ENCODE results near the gene POU6F1. TPM values are rescaled to one million over a fixed set of nuclear protein-coding genes. Genes with fewer than 3 reads are reported as not detected.
A peak's percentile ranks its signal among the peaks of the same experiment; 100 is the strongest.

Gene POU6F1
- polyA plus RNA-seq, 3 donors, result 7.7 to 13.6 (median 12.9) TPM

DNA sequence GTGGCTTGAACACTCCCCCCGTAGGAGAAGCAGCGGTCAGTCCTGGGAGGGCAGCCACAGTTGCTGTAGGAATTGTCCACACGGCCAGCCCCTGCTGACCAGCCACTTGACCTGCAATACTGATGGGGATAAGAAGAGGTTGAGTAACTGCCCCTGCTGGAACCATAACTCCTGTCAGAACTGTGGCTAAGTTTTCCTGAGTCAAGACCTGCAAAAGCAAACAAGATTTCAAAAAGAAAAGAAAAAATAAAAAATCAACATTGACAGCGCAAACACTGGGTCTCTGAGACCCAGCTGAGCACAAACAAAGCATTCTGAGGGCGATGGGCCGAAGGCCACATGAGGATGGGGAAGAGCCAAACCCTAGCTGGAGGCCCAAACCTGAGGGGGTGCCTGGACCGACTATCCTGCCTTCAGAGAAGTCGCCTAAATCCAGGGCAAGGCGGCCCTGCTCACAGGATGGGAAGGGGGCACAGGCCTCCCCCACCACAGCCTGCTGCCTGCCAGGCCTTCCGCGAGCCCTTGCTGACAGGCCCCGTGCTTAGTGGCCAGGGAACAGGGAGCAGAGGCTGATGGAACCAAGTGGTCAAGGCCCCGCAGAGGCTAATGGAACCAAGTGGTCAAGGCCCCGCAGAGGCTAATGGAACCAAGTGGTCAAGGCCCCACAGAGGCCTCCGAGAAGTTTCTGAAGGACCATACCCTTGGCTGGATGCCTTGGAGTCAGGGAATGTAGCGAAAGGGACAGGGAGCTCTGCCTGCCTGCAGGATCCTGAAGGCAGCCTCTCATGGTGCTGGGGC is 19.1 kb downstream of the POU6F1 start:
- DNase-seq, result no peak

DNA sequence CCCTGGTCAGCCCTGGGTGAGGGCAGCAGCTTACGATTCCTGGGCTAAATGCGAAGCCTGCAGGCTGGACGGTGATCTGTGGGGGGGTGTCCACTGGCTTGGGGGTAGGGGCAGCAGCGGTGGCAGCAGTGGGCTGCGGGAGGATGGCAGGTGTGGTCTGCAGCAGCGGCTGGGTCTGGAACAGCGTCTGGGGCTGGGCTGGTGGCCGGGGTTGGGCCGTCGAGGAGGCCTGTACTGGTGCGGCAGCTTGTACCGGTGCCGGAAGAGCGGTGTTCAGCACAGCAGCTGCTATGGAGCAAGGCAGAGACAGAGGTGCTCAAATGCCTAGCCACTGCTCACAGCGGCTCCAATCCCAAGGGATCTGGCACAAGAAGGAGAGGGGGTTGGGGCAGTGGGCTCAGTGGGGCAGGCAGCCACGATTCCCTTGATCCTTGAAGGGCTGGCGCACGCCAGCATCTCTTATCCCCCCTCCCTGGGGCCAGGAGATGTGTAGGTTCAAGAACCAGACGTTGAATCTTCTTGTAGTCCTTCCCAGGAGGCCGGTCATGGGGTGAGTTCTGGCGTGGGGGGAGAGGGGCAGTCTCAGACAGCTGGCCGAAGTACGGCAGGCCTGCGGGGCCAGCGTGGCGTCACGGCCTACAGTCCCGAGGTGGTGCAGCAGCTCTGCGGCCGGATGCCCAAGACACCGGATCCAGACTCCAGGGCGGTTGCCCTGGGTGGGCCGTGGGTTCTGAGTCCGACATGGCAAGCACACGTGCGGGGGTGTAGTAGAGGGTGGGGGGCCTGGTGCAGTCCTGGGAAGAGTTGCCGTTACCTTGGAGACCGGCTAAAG is 19.9 kb downstream of the POU6F1 start:
- DNase-seq, result no peak

DNA sequence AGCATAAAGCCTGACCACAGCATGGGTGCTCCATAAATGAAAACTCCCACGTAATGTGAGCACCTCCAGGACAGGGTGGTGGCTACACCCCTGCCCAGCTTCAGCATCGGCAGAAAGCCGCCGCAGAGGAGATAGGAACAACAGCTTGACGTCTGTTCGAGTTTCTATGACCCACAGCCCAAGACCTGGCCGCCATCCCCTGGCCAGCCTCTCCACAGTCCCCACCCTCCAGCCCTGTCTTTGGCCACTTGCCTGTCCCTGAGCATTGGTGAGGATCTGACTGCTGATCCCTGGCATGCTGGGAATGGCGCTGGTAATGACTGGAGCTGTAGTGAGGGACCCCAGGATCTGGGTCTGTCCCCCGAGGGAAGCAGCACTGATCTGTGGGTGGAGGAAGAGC is 21.3 kb downstream of the POU6F1 start:
- DNase-seq, result no peak

GRCh38 chr12:51195841-51196240 is 22.0 kb downstream of the POU6F1 start:
- no peak for DNase-seq

DNA sequence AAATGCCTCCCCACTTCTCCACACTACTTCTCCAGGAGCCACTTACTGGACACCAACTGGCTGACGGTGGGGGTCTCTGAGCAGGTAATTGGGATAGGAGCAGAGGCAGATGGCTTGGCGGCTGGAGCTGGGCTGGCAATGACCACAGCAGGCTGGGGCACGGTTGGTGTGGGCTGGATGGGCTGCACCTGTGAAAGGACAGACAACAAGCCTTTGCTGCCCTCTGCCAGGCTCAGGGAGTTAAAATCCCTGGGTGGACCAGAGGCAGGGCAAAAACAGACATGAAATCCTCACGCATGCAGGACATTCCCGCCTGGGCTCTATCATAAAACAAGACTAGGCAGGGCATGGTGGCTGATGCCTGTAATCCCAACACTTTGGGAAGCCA is 25.6 kb downstream of the POU6F1 start:
- no peak for DNase-seq

GRCh38 chr12:51191516-51192283 is 26.2 kb downstream of the POU6F1 start:
- DNase-seq, result no peak

DNA sequence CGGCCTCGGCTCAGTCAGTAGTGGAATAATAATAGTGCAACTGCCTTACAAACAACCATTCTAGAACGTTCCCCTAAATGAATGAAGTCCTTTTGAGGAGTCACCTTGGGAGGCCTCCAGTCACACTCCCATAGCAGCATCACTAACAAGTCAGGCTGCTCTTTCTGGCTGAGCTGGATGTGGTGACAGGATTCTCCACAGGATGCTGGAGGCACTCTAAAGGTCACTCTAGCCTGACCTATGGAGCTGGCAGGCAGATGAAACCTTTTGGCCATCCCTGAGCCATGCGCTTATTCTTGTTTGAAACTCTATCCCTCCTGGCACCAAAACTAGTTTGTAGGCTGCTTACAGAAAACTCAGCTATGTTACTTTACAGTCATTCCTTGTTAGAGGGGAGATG is 27.0 kb downstream of the POU6F1 start:
- DNase-seq, result no peak

GRCh38 chr12:51189790-51190355 is 28.0 kb downstream of the POU6F1 start:
- DNase-seq, result no peak

- no peak for DNase-seq
Observed at GRCh38 chr12:51188359-51189051, 29.4 kb downstream of the POU6F1 start.

DNA sequence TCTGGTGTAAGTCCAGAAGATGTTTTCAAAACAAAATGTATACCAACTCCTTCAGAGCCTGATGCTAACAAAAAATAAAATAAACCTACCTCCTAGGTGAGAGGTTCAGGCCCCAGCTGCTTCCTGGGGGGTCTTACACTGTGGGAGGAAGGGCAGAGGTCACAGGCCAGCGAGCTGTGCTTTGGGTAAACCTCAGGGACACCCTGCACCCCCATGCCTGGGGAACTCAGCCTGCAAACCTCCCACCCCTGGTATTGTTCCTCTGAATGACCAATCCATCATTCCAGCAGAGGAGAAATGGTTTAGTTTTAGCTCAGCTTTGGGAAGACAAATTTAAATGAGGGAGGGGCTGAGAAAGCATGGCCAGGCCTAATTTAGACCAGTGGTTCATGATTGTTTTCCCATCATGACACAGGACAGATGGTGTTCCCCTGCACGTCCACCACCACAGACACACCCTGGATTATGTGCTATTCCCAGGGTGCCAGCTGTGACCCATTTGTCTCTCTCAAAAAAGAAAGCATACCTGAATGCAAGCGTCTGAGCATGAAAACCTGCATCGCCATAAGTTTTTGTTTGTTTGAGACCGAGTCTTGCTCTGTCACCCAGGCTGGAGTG is 30.4 kb downstream of the POU6F1 start:
- DNase-seq, result no peak

- no peak for DNase-seq
Observed at GRCh38 chr12:51186465-51187085, 31.3 kb downstream of the POU6F1 start.

DNA sequence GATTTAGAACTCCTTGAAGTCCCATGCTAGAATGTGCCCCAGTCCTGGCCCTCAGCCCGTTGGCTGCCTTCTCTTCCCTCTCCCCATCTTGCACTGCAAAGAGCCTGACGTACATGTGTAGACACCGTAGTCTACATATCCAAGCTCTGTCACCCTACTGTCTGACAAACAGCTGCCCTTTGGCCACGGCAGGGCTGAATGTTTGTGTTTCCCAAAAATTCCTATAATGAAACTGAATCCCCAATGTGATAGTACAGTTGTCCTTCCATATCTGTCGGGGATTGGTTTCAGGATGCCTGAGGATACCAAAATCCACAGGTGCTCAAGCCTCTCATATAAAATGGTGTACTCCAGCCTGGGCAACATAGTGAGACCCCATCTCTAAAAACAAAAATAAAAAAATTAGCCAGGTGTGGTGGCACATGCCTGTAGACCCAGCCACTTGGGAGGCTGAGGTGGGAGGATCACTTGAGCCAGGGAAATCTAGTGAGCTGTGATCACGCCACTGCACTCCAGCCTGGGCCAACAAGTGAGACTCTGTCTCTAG is 32.6 kb downstream of the POU6F1 start:
- DNase-seq, result no peak

- peak; percentile 67 for DNase-seq
Observed at GRCh38 chr12:51183816-51184215, 34.0 kb downstream of the POU6F1 start.

DNA sequence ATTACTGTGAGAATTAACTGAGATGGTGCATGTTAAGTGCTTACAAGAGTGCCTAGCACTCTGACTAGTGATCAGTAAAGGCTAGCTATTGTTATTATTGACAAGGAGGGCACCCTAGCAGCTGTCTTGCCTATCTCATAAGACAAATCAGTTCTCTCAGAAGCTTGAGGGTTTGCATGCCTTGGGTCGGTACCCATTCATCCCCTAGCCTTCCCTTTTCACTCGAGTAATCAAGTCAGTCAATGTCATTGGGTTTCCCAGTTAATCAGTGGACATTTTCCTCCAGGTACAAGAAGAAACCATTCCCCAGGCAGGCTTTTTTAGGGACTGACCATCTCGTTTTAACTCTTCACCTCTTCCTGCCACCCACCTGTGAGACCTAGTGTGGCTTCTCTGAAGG is 34.5 kb downstream of the POU6F1 start:
- no peak for DNase-seq

GRCh38 chr12:51181558-51181957 is 36.3 kb downstream of the POU6F1 start:
- no peak for DNase-seq

DNA sequence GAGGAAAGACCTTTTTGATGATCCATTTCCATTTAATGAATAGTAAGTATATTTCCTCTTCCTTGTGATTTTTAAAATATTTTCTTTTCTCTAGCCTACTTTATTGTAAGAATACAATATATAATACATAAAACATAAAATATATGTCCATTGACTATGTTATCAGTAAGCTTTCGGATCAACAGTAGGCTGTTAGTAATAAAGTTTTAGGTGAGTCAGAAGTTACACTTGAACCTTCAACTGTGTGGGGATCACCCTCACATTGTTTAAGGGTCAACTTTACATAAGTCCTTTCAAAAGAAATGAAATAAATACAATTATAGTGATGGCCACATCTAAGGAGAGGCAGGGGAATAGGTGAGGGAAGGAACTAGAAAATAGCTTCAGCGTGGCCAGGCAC is 40.0 kb downstream of the POU6F1 start:
- DNase-seq, result no peak

GRCh38 chr12:51174501-51174900 is 43.4 kb downstream of the POU6F1 start:
- DNase-seq, result no peak

- DNase-seq, result peak; percentile 96
Observed at GRCh38 chr12:51172515-51173431, 45.1 kb downstream of the POU6F1 start, which contains the start of gene TFCP2. Gene TFCP2 (minus strand): TSS chr12:51173135. CDS start chr12:51172422, 713 bp downstream.

All from renal pelvis (tissue), 4 donors.